ENCODE results near the gene SYP.

SYP gene

GRCh38 chrX:49199906-49200771, at the start of gene SYP:
TSS of gene SYP (minus strand) at chrX:49200193. CDS start at chrX:49200186, 7 bp downstream.
- Histone ChIP-seq H3K36me3 (ENCODE audit: control insufficient read depth, insufficient read depth, low read length) (no peaks in the 10 kb centered on the region), H3K4me3 (ENCODE audit: low read length) (peak within 1 kb of the TSS; percentile 49; the same call in 1 of the 2 replicates), H3K9me3 (ENCODE audit: control insufficient read depth, insufficient read depth, low read length) (no peaks in the 10 kb centered on the region), H3K27me3 (ENCODE audit: control insufficient read depth, insufficient read depth, low read length) (no peaks in the 10 kb centered on the region), H3K4me1 (ENCODE audit: control insufficient read depth, insufficient read depth, low read length) (peaks cover 2% of the 10 kb centered on the region; the same call in 1 of the 2 replicates), H3K27ac (ENCODE audit: low read length) (no peak within 1 kb of the TSS)
- DNase-seq (ENCODE audit: low read depth, low spot score), result no peak
- no CpG with 5 or more reads among the region's 61 CpGs for WGBS (ENCODE audit: insufficient coverage, insufficient read length)

GRCh38 chrX:49249616-49250015, 49.6 kb upstream of the SYP start:
- H3K36me3 ChIP-seq (ENCODE audit: control insufficient read depth, insufficient read depth, low read length), result 0 out of 2 replicates have a peak, but pooled peaks cover 2% of the 10 kb centered on the region
- DNase-seq (ENCODE audit: low read depth, low spot score), result no peak

GRCh38 chrX:49249071-49249470, 49.1 kb upstream of the SYP start:
- H3K9me3 ChIP-seq (ENCODE audit: control insufficient read depth, insufficient read depth, low read length), result no peaks in the 10 kb centered on the region
- no peaks in the 10 kb centered on the region; the same call in 1 of the 2 replicates for H3K4me1 ChIP-seq (ENCODE audit: control insufficient read depth, insufficient read depth, low read length)
- H3K36me3 ChIP-seq (ENCODE audit: control insufficient read depth, insufficient read depth, low read length), result 0 out of 2 replicates have a peak, but pooled peaks cover 2% of the 10 kb centered on the region
- H3K27ac ChIP-seq (ENCODE audit: low read length), result no peak overlapping the region
- no peaks in the 10 kb centered on the region for H3K27me3 ChIP-seq (ENCODE audit: control insufficient read depth, insufficient read depth, low read length)
- H3K4me3 ChIP-seq (ENCODE audit: low read length), result no peak overlapping the region
- no peak for DNase-seq (ENCODE audit: low read depth, low spot score)
- no CpG with 5 or more reads among the region's 6 CpGs for WGBS (ENCODE audit: insufficient coverage, insufficient read length)

More at GRCh38 chrX:49249616-49250015, 49.6 kb upstream of the SYP start:
- Histone ChIP-seq H3K4me3 (ENCODE audit: low read length) (no peak overlapping the region), H3K27ac (ENCODE audit: low read length) (no peak overlapping the region), H3K9me3 (ENCODE audit: control insufficient read depth, insufficient read depth, low read length) (no peaks in the 10 kb centered on the region), H3K4me1 (ENCODE audit: control insufficient read depth, insufficient read depth, low read length) (no peaks in the 10 kb centered on the region; the same call in 1 of the 2 replicates), H3K27me3 (ENCODE audit: control insufficient read depth, insufficient read depth, low read length) (no peaks in the 10 kb centered on the region)
- no CpG with 5 or more reads among the region's 9 CpGs for WGBS (ENCODE audit: insufficient coverage, insufficient read length)

GRCh38 chrX:49247916-49248811, 48.2 kb upstream of the SYP start:
- Histone ChIP-seq H3K36me3 (ENCODE audit: control insufficient read depth, insufficient read depth, low read length) (0 out of 2 replicates have a peak, but pooled peaks cover 2% of the 10 kb centered on the region), H3K27me3 (ENCODE audit: control insufficient read depth, insufficient read depth, low read length) (no peaks in the 10 kb centered on the region), H3K4me1 (ENCODE audit: control insufficient read depth, insufficient read depth, low read length) (no peaks in the 10 kb centered on the region; the same call in 1 of the 2 replicates), H3K27ac (ENCODE audit: low read length) (no peak overlapping the region), H3K4me3 (ENCODE audit: low read length) (no peak overlapping the region), H3K9me3 (ENCODE audit: control insufficient read depth, insufficient read depth, low read length) (no peaks in the 10 kb centered on the region)
- WGBS (ENCODE audit: insufficient coverage, insufficient read length), result no CpG with 5 or more reads among the region's 28 CpGs
- no peak for DNase-seq (ENCODE audit: low read depth, low spot score)

GRCh38 chrX:49247346-49247745, 47.4 kb upstream of the SYP start:
- no peak for DNase-seq (ENCODE audit: low read depth, low spot score)
- Histone ChIP-seq H3K36me3 (ENCODE audit: control insufficient read depth, insufficient read depth, low read length) (0 out of 2 replicates have a peak, but pooled peaks cover 2% of the 10 kb centered on the region), H3K27ac (ENCODE audit: low read length) (no peak overlapping the region), H3K4me1 (ENCODE audit: control insufficient read depth, insufficient read depth, low read length) (no peaks in the 10 kb centered on the region; the same call in 1 of the 2 replicates), H3K4me3 (ENCODE audit: low read length) (no peak overlapping the region), H3K9me3 (ENCODE audit: control insufficient read depth, insufficient read depth, low read length) (no peaks in the 10 kb centered on the region), H3K27me3 (ENCODE audit: control insufficient read depth, insufficient read depth, low read length) (no peaks in the 10 kb centered on the region)
- no CpG with 5 or more reads among the region's 11 CpGs for WGBS (ENCODE audit: insufficient coverage, insufficient read length)

GRCh38 chrX:49246541-49246940, 46.5 kb upstream of the SYP start:
- Histone ChIP-seq H3K4me1 (ENCODE audit: control insufficient read depth, insufficient read depth, low read length) (no peaks in the 10 kb centered on the region; the same call in 1 of the 2 replicates), H3K27ac (ENCODE audit: low read length) (no peak overlapping the region), H3K9me3 (ENCODE audit: control insufficient read depth, insufficient read depth, low read length) (no peaks in the 10 kb centered on the region), H3K36me3 (ENCODE audit: control insufficient read depth, insufficient read depth, low read length) (0 out of 2 replicates have a peak, but pooled peaks cover 2% of the 10 kb centered on the region), H3K27me3 (ENCODE audit: control insufficient read depth, insufficient read depth, low read length) (no peaks in the 10 kb centered on the region), H3K4me3 (ENCODE audit: low read length) (no peak overlapping the region)
- DNase-seq (ENCODE audit: low read depth, low spot score), result no peak
- no CpG with 5 or more reads among the region's 10 CpGs for WGBS (ENCODE audit: insufficient coverage, insufficient read length)

GRCh38 chrX:49244207-49244606, 44.2 kb upstream of the SYP start:
- 0 out of 2 replicates have a peak, but pooled peaks cover 2% of the 10 kb centered on the region for H3K36me3 ChIP-seq (ENCODE audit: control insufficient read depth, insufficient read depth, low read length)
- no CpG with 5 or more reads among the region's 2 CpGs for WGBS (ENCODE audit: insufficient coverage, insufficient read length)
- H3K9me3 ChIP-seq (ENCODE audit: control insufficient read depth, insufficient read depth, low read length), result no peaks in the 10 kb centered on the region
- no peaks in the 10 kb centered on the region for H3K4me1 ChIP-seq (ENCODE audit: control insufficient read depth, insufficient read depth, low read length)
- H3K27ac ChIP-seq (ENCODE audit: low read length), result no peak overlapping the region
- no peak overlapping the region for H3K4me3 ChIP-seq (ENCODE audit: low read length)
- H3K27me3 ChIP-seq (ENCODE audit: control insufficient read depth, insufficient read depth, low read length), result no peaks in the 10 kb centered on the region
- no peak for DNase-seq (ENCODE audit: low read depth, low spot score)

GRCh38 chrX:49243166-49243565, 43.2 kb upstream of the SYP start:
- DNase-seq (ENCODE audit: low read depth, low spot score), result no peak
- Histone ChIP-seq H3K9me3 (ENCODE audit: control insufficient read depth, insufficient read depth, low read length) (no peaks in the 10 kb centered on the region), H3K36me3 (ENCODE audit: control insufficient read depth, insufficient read depth, low read length) (0 out of 2 replicates have a peak, but pooled peaks cover 2% of the 10 kb centered on the region), H3K27ac (ENCODE audit: low read length) (no peak overlapping the region), H3K4me3 (ENCODE audit: low read length) (no peak overlapping the region), H3K27me3 (ENCODE audit: control insufficient read depth, insufficient read depth, low read length) (no peaks in the 10 kb centered on the region), H3K4me1 (ENCODE audit: control insufficient read depth, insufficient read depth, low read length) (no peaks in the 10 kb centered on the region)
- WGBS (ENCODE audit: insufficient coverage, insufficient read length), result no CpG with 5 or more reads among the region's 12 CpGs

GRCh38 chrX:49242545-49243066, 42.6 kb upstream of the SYP start:
- Histone ChIP-seq H3K27ac (ENCODE audit: low read length) (no peak overlapping the region), H3K4me1 (ENCODE audit: control insufficient read depth, insufficient read depth, low read length) (no peaks in the 10 kb centered on the region), H3K9me3 (ENCODE audit: control insufficient read depth, insufficient read depth, low read length) (no peaks in the 10 kb centered on the region), H3K36me3 (ENCODE audit: control insufficient read depth, insufficient read depth, low read length) (0 out of 2 replicates have a peak, but pooled peaks cover 1% of the 10 kb centered on the region), H3K27me3 (ENCODE audit: control insufficient read depth, insufficient read depth, low read length) (no peaks in the 10 kb centered on the region), H3K4me3 (ENCODE audit: low read length) (no peak overlapping the region)
- WGBS (ENCODE audit: insufficient coverage, insufficient read length), result no CpG with 5 or more reads among the region's 12 CpGs
- no peak for DNase-seq (ENCODE audit: low read depth, low spot score)

- Histone ChIP-seq H3K36me3 (ENCODE audit: control insufficient read depth, insufficient read depth, low read length) (no peaks in the 10 kb centered on the region), H3K27me3 (ENCODE audit: control insufficient read depth, insufficient read depth, low read length) (no peaks in the 10 kb centered on the region), H3K4me1 (ENCODE audit: control insufficient read depth, insufficient read depth, low read length) (no peaks in the 10 kb centered on the region), H3K4me3 (ENCODE audit: low read length) (no peak overlapping the region), H3K27ac (ENCODE audit: low read length) (no peak overlapping the region), H3K9me3 (ENCODE audit: control insufficient read depth, insufficient read depth, low read length) (no peaks in the 10 kb centered on the region)
- WGBS (ENCODE audit: insufficient coverage, insufficient read length), result no CpG with 5 or more reads among the region's 7 CpGs
- no peak for DNase-seq (ENCODE audit: low read depth, low spot score)
These were observed 38.7 kb upstream of the SYP start for GRCh38 chrX:49238735-49239134.
